Fibroblast of lung (primary cell): ENCODE data around the gene SSBP3.

Experiments used
- EZH2 ChIP-seq: IDR thresholded peaks from 2 replicates; pipeline ENCODE4 v1.5.1; 2012; ENCODE audit warnings: low read length, control low read depth, mild to moderate bottlenecking; ENCODE audit errors: missing control alignments
- TF ChIP-seq, protein P1 (sequence below), 2 donors: IDR thresholded peaks in 1 of 2; conservative IDR thresholded peaks in 1 of 2; 1 replicate in 1 of 2; 2 replicates in 1 of 2; pipeline ENCODE4 v1.5.1; 2011 to 2012; ENCODE audit warnings: low read length in 2 of 2, control low read depth in 1 of 2, inconsistent platforms in 1 of 2, low read depth in 1 of 2, mild to moderate bottlenecking in 1 of 2

DNA sequence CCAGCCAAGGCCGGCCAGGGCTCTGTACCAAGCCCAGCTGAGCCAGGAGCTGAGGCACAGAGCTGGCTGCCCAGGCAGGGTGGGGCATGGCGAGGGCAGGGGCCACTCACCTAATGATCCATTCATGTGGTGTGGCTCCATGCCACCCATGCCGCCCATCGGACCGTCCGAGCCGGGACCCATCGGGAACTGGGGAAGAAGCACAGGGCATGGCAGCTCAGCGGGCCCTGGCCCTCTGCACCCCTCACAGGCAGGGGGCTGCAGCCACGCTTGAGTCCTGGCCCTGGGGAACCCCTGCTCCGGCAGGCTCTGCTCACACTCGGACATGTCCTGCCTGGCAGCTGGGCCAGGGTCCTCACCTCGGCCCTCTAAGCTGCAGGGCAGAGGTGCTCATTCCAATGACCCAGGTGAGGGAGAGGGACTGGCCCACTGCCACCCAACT, 177.5 kb downstream of the SSBP3 start:
- TF ChIP-seq, protein P1, sequence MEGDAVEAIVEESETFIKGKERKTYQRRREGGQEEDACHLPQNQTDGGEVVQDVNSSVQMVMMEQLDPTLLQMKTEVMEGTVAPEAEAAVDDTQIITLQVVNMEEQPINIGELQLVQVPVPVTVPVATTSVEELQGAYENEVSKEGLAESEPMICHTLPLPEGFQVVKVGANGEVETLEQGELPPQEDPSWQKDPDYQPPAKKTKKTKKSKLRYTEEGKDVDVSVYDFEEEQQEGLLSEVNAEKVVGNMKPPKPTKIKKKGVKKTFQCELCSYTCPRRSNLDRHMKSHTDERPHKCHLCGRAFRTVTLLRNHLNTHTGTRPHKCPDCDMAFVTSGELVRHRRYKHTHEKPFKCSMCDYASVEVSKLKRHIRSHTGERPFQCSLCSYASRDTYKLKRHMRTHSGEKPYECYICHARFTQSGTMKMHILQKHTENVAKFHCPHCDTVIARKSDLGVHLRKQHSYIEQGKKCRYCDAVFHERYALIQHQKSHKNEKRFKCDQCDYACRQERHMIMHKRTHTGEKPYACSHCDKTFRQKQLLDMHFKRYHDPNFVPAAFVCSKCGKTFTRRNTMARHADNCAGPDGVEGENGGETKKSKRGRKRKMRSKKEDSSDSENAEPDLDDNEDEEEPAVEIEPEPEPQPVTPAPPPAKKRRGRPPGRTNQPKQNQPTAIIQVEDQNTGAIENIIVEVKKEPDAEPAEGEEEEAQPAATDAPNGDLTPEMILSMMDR (conservative IDR thresholded peaks at IDR 0.05 in 1 of 2, IDR thresholded peaks at IDR 0.05 in 1 of 2; ENCODE audit: low read depth in 1 of 2, low read length in 2 of 2), result no peak
- no peak for TF ChIP-seq EZH2
